ENCODE measurements around the gene CDR2L. TPM values are rescaled to one million over a fixed set of nuclear protein-coding genes. Genes with fewer than 3 reads are reported as not detected.
"Not testable (repeated sequence)": the region's sequence is repeated elsewhere in the genome, so short reads cannot be mapped to it uniquely, and the experiment has no call there.

Gene CDR2L
- total RNA-seq, 4 donors from 2014 or later: 8.5 to 23.2 (median 10.1) TPM

DNA sequence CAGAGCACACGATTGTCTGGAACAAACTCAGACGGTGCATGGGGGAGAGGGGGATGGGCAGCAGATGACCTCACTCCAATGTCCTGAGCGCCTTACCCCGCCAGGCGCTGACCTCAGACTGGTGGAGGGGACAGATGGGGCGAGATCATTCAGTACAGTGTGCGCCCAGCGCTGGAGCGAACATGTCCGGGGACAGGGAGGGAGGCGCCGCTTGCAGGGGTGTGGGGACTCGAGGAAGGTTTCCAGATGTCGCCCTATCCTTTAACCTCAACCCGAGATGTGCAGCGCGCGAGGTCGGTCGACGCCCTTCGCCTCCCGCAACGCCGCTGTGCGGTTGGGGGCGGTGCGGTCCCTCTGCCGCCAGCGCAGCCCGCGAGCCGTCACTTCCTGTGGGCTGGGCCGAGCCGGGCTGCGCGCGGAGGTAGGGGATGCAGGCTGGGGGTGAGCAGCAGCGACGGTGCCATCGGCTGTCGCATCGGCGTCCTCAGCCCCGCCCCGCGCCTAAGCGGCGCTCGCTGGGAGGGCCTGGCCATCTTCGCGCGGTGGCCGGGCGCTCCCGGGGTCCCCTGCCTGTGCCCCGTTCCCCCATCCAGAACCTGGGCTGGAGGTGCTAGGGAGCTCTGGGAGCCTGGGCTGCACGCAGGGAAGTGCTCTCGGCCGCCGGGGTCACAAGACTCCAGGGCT, 5.3 kb upstream of the CDR2L start:
- TF ChIP-seq, protein P1, sequence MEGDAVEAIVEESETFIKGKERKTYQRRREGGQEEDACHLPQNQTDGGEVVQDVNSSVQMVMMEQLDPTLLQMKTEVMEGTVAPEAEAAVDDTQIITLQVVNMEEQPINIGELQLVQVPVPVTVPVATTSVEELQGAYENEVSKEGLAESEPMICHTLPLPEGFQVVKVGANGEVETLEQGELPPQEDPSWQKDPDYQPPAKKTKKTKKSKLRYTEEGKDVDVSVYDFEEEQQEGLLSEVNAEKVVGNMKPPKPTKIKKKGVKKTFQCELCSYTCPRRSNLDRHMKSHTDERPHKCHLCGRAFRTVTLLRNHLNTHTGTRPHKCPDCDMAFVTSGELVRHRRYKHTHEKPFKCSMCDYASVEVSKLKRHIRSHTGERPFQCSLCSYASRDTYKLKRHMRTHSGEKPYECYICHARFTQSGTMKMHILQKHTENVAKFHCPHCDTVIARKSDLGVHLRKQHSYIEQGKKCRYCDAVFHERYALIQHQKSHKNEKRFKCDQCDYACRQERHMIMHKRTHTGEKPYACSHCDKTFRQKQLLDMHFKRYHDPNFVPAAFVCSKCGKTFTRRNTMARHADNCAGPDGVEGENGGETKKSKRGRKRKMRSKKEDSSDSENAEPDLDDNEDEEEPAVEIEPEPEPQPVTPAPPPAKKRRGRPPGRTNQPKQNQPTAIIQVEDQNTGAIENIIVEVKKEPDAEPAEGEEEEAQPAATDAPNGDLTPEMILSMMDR (IDR thresholded peaks at IDR 0.05): no peak
- DNase-seq (ENCODE audit: low spot score): no peak
- peak; percentile 84 for ATAC-seq (ENCODE audit: low FRiP score)

- DNase-seq (ENCODE audit: low spot score); ATAC-seq (ENCODE audit: low FRiP score): not testable (repeated sequence)
Measured at GRCh38 chr17:74982663-74983313, 4.6 kb upstream of the CDR2L start.

- TF ChIP-seq, protein P1 (IDR thresholded peaks at IDR 0.05): no peak
Measured at GRCh38 chr17:74986206-74986576, 1.2 kb upstream of the CDR2L start.

GRCh38 chr17:74987909-74988711, 678 bp downstream of the CDR2L start:
- ATAC-seq (ENCODE audit: low FRiP score) (peak; percentile 86), DNase-seq (ENCODE audit: low spot score) (peak; percentile 75)
- TF ChIP-seq, protein P1 (IDR thresholded peaks at IDR 0.05): no peak

More at GRCh38 chr17:74986206-74986576, 1.2 kb upstream of the CDR2L start:
- DNase-seq (ENCODE audit: low spot score) (no peak), ATAC-seq (ENCODE audit: low FRiP score) (no peak)

DNA sequence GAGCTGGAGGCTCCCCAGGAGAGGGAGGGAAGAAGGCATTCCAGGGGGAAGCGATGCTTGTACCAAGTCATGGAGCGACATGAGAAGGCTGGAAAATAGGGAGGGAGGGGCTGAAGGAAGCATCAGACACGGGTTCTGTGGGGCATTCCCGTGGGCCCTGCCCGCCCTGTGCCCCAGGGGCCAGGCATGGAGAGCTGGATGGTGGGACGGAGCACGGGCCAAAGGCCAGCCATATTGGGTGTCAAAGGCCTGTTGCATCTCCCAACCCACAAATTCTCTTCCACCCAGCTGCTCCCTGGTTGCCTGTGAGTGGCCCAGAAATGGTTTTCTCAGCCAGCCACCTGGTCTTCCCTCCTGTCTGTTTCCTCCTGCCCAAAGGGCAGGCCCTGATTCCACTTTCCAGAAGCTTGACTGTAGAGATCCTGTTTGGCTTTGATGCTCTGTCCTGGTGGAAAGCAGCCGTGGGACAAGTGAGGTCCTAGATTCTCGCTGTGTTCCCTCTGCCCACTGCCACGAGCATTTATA, 3.2 kb downstream of the CDR2L start:
- TF ChIP-seq, protein P1 (IDR thresholded peaks at IDR 0.05): no peak
- ATAC-seq (ENCODE audit: low FRiP score) (no peak), DNase-seq (ENCODE audit: low spot score) (no peak)

DNA sequence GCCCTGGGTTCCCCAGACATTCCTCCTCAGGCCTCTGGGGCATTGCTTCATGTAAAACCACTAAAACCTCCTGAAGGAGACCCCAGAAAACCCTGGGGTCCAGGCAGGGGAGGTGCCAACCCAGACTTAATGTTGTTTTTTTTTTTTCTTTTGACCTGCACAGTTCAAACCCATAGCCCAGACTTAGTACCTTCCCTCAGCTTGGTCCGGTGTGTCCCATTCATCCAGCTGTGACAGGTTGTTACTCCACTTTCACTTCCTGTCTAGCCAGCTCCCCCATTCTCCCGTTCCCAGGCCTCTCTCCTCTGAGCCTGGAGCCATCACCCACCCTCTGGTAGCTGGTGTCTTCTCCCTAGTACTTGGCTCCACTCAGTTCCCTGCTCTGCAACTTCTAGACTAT, 4.8 kb downstream of the CDR2L start:
- TF ChIP-seq, protein P1 (IDR thresholded peaks at IDR 0.05): no peak
- ATAC-seq (ENCODE audit: low FRiP score): no peak
- no peak for DNase-seq (ENCODE audit: low spot score)

GRCh38 chr17:74994440-74994839, 7.0 kb downstream of the CDR2L start:
- DNase-seq (ENCODE audit: low spot score): no peak
- TF ChIP-seq, protein P1 (IDR thresholded peaks at IDR 0.05): no peak
- ATAC-seq (ENCODE audit: low FRiP score): no peak

Data from omental fat pad (tissue), 4 donors.